NCI-H2196 treated with DMSO at 0.1 percent for 48 hours (cell line): ENCODE results near the gene NSD2.

Source experiments
- DNase-seq: peaks from one replicate; lab custom pipeline; 2025; ENCODE audit not compliant: unreplicated experiment; lab: John Stamatoyannopoulos, UW

The NSD2 gene

DNA sequence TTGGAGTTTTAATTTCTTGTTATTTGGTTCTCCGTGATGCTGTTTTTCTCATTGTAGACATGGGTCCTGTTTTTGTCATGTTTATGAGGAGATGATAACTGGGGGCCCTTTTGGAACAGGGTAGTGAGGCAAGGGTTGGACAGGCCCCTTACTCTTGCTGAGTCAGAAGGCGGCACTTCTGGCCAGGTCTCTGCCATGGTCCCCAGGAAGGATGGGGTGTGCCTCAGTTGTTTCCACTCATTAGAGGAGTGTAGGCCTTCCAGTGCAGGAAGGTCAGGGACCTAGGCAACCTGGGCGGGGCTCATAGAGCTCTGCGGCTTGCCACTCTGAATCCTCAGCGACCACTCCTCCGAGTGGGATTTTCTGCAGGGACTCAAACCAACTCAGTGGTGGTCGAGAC, 69.4 kb downstream of the NSD2 start:
- DNase-seq = no peak

DNA sequence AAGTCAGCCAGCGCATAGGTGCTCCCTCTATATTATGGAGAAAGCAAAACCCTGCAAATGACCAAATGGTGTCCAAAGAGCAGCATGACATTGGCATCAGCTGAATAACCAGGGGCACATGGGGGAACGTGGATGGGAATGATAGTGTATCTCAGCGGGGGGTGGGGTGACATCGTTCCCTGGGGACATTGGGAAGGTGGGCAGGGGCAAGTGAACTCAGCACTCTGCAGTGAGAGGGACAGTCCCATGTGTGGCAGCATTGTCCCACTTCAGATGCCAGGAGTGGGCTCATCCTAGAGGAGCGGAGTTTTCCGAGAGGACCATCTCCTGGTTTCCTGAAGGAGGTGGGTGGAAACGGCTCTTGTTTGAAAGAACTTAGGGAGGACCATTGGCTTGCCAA, 72.7 kb downstream of the NSD2 start:
- DNase-seq = no peak

DNA sequence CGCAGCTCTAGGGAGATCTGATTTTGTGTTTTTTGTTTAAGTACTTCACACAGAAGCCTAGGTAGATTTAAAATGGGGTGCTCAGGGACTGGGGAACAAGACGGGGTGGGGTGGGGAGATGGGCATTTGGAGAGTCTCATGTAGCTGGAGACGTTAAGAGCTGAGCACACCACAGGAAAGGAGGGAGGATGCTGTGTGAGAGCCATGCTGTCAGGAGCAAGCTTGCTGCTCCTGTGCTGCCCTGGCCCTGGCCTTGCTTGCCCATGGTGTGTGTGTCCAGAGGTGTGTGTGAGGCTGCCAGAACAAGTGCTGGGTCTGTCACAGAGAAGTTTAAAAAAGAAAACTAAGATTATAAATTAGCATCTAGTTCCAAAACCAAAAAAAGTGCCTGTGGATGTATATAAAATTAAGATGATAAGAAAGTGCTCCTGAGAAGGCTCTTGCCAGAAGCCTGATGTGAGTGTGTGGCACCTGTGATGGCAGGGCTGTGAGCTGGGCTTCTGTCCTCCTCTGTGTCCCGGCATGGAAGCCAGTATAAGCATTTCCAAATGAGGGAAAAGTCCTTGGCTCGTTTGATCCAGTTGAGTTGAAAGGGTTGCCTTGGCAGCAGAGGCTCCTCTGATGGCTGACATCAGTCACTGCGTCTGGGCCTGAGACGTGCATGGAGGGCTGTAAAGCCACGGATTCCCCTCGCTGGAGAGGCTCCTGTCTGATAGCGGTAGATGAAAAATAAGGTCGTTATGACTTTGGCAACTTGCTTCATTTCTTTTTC, 74.1 kb downstream of the NSD2 start:
- no peak for DNase-seq

DNA sequence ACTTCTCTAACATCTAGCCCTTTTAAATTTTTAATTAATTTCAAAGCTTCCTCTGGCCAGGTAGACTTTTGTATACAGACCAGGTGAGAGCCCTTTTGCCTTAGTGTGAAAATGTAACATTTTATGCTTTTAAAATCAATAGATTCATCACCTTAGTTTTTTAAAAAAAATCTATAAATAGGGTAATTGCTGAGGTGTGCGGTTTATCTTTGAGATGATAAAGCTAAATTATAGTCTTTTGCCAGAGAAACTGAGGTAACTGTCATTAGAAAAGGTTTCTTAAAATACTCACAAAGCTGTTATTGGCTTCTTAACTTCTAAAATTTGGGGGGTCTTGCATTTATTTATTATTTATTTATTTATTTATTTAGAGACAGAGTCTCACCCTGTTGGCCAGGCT, 74.7 kb downstream of the NSD2 start:
- no peak for DNase-seq

DNA sequence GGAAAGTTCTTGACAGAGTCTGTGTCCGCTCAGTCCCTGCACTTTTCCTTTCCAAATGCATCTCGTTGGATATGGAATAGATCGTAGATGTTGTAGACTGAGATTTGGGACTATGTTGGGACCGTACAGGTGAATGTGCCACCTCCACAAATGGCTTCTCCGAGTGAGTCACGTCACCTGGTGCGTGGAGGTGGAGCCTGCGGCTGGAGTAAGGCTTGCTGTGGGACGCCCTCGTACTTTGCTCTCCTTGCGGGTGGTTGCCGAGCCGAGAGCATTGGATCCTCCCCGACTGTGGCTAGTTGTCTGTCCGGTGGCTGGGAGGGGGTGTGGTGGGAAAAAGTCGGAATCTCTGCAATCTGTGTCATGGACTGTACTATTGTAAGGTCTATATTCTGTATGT, 77.0 kb downstream of the NSD2 start:
- DNase-seq = no peak

DNA sequence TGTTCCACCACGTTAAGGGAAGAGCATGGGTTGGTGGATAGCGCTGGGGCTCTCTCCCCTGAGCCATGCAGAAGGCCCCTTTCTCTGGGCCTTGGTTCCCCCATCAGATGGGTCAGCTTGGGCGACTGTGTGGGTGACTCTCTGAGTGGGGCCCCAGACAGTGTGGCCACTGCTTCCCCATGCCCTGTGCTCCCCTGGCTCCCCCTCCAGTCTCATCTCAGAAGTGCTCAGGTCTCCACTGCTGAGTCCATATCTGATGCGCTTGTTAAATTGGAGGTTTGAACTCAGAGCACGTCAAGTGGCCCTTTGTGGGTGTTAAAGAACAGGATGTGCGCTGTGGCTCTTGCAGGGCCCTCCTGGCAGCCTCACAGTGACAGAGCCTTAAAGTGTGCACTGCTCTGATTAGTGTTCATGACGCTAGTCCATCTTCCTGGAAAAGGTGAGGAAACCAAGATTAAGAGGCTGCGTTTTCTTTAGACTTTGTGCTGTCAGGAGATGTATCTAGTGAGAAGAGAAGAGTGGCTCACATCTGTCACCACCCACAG, 77.8 kb downstream of the NSD2 start:
- DNase-seq = no peak

DNA sequence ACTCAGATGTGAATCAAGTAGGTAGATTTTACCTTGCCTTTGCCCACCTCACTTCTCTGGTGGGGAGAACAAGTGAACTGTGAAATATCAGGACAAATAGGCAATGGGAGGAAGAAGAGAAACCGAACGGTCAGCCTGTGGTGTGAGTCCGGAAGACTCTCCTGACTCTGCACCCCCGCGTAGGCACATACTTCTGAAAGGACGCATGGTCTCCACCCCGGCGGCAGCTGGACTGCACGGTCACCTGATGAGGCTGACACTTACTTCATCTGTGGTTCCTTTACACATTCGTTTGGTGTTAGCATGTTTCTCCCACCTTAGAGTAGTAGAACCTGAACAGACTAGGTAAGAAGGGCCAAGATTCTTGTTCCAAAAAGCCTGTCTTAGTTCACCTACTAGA, 79.2 kb downstream of the NSD2 start:
- no peak for DNase-seq

DNA sequence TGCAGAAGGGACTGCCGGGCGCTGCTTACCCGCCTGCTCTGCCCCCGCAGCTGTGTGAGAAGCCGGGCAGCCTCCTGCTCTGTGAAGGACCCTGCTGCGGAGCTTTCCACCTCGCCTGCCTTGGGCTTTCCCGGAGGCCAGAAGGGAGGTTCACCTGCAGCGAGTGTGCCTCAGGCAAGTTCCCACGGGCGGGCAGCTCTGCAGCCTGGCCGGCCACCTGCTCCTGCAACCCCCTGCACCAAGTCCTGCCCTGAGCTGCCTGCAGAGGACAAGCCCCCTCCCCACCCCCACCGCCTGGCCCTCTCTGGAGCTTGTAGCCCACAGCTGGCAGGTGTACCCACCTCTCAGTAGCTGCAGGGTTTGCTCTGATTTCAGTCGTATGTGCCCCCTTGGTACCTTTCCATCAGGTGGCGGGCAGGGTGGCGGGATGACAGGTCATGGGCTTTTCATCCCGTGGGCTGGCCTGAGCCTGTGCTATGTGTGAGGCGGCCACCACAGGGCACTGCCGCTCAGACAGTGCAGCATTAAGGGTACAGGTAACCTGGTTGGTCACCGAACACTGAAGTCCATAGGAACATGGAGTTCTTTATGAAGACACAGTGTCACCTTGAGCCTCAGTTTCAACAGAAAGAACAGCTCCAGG, 81.0 kb downstream of the NSD2 start:
- no peak for DNase-seq

DNA sequence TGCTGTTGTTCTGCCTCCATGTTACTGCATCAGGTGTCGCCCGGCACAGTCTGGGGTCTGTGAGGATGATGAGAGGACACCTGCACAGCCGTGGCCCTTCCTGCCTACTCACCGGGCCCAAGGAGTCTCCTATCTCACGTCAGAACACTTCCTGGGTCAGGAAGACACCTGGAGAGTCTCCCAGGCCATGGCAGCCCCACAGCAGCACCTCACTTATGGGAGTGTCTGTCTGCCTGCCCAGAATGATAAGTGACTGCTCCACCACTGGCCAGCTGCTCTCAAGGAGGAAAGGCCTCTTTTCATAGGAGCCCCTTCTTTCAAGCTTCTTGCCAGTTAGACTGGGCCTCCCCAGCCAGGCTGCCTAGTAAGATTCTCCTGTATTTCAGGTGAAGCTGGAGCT, 81.5 kb downstream of the NSD2 start:
- no peak for DNase-seq

DNA sequence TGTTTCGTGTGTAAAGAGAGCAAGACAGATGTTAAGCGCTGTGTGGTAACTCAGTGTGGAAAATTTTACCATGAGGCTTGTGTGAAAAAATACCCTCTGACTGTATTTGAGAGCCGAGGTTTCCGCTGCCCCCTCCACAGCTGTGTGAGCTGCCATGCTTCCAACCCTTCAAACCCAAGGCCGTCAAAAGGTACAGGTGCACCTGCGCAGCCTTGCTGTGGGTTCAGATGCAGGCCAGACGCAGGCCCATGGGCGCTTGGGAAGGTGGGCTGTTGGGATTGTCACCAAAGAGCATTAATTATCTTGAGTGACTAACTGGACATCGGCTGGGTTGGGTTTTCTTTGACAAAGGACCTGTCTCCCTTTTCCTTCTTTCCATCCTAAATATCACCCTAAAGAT, 82.1 kb downstream of the NSD2 start:
- DNase-seq = no peak

DNA sequence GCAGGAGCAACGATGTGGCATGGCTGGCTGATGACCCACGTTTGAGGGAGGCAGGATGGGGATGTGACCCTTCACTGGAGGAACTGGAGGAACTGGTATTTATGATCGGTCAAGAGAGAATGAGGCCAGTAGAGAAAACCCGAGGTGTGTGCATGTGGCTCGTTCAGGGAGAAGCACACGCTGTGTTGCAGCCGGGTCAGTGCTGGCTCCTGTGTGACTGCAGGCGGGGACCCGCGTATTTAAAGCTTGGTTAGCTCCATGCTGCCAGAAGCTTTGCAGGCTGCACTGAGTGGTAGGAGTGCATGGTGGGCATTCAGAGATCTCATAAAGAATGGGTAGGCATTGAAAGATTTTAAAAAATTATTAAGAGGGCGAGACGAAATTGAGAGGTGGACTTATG, 85.4 kb downstream of the NSD2 start:
- DNase-seq = no peak

DNA sequence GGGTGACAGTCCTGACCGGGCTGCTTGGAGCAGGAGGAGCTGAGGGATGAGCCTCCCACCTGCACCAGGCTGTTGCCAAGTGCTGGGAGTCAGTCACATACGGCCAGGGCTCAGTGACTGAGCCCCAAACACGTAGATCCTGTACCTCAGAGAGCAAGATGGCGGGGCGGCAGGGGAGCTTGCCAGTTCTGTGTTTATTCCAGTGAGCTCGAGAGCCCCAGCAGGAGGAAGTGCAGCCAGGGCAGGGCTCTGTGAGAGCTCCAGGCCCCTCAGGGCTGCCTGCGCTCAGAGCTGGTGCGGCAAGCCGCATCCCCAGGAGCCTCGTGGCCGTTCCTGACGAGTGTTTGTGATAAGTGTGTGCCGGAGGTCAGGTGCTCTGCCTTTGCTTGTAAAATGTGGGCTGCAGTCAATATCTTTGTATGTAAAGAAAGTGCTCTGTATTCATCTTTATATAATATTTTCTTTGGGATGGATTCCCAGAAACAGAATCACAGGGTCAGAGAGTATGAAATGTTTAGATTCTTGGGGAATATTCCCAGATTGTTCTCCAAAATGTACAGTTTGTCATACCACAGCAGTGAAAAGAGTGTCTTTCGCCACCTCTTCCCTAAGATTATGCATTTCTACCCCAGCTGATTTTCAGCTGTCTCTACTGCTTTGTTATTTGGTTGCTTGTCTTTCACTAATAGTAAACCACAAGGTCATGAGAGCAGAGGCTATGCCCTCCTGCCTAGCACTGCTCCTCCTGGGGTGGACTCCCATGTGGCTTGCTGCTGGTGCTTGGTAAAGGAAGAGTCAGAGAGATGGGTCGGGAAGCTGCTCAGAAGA, 87.3 kb downstream of the NSD2 start:
- DNase-seq = no peak

DNA sequence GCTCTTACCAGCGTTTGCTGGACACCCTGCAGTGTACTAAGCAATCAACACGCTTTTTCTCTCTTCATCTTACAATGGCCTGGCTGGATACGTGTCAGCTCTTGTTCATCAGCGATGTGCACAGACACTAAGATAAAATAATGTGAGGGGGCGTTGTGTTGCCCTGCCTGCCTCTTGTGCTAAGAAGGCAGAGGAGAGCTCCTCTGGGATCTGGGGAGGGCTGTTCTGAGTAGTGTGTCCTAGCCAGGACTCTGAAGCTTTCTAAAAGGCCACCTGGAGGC, 87.9 kb downstream of the NSD2 start:
- no peak for DNase-seq

DNA sequence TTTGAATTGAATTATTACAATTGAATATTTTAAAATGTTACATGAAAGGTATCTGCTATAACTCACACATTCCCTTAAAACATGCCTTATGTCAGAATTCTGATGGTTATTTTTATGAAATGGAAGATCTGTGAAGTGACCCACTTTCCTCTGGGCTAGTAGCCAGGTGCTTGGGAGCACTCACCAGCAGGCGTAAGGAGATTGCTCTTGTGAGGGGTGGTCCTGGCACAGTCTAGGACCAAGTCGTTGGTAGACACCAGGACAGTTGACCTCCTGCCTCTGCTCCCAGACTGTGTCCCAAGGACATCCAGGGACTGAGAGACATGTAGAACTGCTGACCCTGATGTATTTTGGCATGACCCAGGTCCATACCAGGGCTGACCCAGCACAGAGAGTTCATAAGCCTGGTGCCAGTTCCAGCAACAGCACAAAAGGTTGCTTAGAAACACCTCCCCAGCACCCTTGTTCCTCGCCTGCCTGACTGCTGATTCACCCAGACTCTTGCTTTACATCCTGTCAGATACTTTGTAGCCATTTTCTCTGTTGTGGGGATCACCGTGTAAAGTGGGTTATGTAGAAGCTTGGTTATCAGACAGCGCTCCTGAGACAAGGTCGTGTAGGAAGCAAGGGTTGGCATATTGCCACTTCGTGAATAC, 89.1 kb downstream of the NSD2 start:
- DNase-seq = no peak

DNA sequence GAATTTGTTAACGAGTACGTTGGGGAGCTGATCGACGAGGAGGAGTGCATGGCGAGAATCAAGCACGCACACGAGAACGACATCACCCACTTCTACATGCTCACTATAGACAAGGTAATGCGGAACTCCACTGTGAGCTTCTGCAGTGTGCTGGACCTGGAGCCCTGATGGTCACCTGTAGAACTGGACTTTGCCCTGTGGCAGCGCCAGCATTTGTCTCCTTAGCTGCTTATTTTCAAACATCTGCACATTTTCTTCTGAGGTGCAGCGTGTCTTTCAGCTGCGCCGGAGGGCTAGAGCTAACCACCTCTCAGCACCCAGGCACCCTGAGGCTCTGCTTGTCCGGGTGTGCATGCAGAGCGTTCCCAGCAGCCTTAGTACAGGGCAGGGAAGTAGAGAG, 89.8 kb downstream of the NSD2 start:
- DNase-seq = no peak

DNA sequence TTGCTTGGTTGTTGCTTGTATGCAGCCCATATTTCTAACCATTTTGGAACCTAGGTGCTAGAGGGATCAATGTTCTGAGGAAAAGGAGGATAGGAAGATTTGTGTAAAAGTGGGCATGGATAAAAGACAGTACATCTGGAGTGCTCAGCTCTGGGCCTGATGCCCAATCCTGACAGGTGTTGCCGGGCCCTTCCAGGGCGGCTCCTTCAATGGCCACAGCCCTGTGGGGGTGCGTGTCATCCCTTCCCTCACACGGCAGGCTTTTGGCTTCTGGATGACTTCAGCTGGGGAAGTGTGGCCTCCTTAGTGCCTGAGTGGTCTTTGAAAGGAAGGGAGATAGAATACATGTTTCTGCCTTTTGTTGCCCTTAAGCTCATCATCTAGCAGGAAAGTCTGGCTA, 90.4 kb downstream of the NSD2 start:
- peak; percentile 16 for DNase-seq

DNA sequence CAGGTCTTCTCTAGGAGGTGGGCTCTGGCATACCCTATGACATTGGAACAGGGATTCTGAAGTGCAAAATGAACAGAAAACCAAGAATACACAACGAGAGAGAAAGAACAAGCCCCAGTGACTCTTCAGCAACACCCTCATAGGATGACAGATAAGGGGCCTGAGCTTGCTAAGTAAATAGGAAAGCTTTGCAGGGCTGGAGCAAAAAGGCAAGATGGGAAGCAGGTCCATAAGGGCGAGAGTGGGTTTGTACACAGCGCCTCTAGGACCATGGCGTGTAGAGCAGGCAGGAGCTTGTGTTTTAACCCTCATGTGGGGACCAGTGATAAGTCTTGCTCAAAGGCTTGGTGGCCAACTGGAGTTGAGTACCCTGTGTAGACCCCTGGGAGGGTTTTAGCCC, 91.8 kb downstream of the NSD2 start:
- no peak for DNase-seq

DNA sequence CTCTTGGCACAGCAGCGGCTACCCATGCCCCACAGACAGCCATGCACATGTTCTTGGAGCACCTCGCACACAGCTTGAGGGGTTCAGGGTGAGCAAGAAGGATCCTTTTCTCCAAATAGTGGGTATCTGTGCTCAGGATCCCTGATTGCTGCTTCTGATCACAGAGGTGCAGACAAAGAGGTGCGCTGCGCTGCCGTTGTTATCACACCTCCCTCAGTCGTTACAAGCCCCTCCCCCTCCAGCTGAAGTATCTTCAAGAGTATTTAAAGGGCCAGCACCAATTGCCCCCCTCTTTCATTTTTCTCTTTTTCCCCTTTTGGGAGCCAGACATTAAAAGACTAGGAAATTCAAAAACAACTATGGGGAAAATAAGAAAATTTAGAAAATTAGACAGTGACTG, 93.2 kb downstream of the NSD2 start:
- no peak for DNase-seq

DNA sequence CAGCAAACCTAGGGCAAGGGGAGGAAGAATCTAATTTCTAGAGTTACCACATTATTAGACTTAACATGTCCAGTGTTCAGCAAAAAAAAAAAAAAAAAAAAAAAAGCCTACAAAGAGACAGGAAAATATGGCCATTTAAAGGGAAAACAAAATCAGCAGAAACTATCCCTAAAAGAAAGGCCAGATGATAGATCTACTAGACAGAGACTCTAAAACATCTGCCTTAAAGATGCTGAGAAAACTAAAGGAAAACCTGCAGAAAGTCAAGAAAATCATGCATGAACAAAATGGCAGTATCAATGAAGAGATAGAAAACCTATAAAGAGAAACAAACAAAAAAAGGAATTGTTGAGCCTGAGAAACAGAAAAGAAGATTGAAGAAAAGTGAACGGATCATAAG, 93.8 kb downstream of the NSD2 start:
- DNase-seq = no peak

DNA sequence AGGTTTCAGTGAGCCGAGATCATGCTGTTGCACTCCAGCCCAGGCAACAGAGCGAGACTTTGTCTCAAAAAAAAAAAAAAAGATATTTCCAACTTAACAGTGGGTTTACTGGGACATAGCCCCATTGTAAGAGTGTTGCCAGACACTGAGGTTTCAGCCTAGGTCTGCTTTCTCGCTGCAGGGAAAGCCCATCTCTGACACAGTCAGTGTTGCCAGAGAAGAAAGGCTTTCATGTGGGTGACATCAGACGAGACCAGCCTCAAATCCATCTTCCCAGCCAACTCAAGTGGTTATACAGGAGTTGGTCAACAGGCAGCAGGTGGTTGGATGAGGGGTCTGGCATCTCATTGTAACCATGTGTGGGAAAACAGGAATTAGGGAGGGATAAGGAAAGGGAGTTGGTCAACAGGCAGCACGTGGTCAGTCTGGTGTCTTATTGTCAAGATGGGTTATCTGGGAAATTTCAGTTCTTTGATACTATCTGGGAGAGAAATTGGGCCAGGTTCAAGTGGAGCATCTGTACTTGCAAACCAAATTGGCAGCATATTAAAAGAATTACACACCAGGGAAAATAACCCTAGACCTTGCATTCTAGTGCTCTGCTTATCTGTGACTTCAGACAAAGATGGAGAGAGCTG, 96.4 kb downstream of the NSD2 start:
- no peak for DNase-seq

DNA sequence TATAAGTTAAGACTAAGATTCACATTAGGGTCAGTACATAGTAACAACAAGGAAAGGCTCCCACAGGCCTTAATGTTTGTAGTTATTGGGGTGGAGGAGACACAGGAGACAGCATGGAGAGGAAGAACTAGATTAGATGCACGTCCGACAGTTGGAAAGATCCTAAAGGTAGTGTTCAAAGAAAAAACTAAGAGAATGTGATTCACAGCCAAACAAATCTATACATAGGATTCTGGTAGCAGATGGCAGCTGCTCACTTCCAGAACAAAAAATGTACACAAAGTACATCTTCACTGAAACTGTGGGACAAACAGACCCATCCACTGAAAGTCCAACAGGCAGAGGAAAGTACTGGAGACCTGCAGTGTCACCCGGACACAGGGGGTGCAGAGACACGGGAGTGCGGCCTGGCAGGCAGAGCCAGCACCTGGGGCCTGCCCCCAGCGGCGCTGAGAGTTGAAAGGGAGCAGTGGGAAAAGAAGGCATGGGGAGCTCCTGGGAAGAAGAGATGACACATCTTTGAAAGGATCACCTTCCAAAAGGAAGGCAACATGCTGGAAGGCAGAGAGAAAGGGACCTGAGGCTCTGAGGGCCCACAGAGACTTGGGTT, 97.6 kb downstream of the NSD2 start:
- no peak for DNase-seq
